OCI-LY7 (cell line): ENCODE data around the gene RIN3. TPM values are rescaled to one million over a fixed set of nuclear protein-coding genes. Genes with fewer than 3 reads are reported as not detected.

Experiments
- BruUV-seq: library from RNA; stranded (reverse); fragments of 400-500 nt; replicated peaks from 2 replicates; lab custom pipeline; 2021; lab: Mats Ljungman, UMichigan
- CTCF ChIA-PET: fragments of 300-600 bp; sonication (Branson Sonifier 250); formaldehyde crosslinking; loops from one replicate; lab custom pipeline; 2022; ENCODE audit warnings: antibody characterized with exemption; ENCODE audit not compliant: unreplicated experiment; lab: Charles Lee
- POLR2A ChIA-PET: fragments of 300-600 bp; sonication (Branson Sonifier 250); formaldehyde crosslinking; loops from one replicate; lab custom pipeline; 2022; ENCODE audit warnings: antibody characterized with exemption; lab: Charles Lee
- DNase-seq: peaks from one replicate; pipeline ENCODE4 v3.0.0-alpha.2; 2015; ENCODE audit warnings: low spot score
- H2AFZ ChIP-seq: fragments of 200-600 bp; sonication (generic), shearing (Covaris generic); 2 replicates; pipeline ENCODE4 v1.6.1; 2014; ENCODE audit warnings: mild to moderate bottlenecking, antibody characterized with exemption, low read length, moderate library complexity
- H3K27ac ChIP-seq: fragments of 200-600 bp; sonication (generic); 2 replicates; pipeline ENCODE4 v1.5.1; 2014; ENCODE audit warnings: mixed run types, low read depth, mild to moderate bottlenecking, moderate library complexity, low read length, inconsistent platforms; ENCODE audit not compliant: poor library complexity, severe bottlenecking
- H3K36me3 ChIP-seq: fragments of 200-600 bp; sonication (generic); 2 replicates; pipeline ENCODE4 v1.6.1; 2014; ENCODE audit warnings: mild to moderate bottlenecking, antibody characterized with exemption, low read length, moderate library complexity, mixed read lengths; ENCODE audit not compliant: insufficient read depth
- H3K4me1 ChIP-seq: fragments of 200-600 bp; sonication (generic); 2 replicates; pipeline ENCODE4 v1.5.1; 2014; ENCODE audit warnings: mild to moderate bottlenecking, low read length; ENCODE audit not compliant: insufficient read depth, poor library complexity, severe bottlenecking
- H3K4me2 ChIP-seq: fragments of 200-600 bp; sonication (generic); 2 replicates; pipeline ENCODE4 v1.6.1; 2014; ENCODE audit warnings: mild to moderate bottlenecking, low read length
- H3K4me3 ChIP-seq: fragments of 200-600 bp; sonication (generic); 2 replicates; pipeline ENCODE4 v1.5.1; 2014; ENCODE audit warnings: mild to moderate bottlenecking, low read depth, low read length; ENCODE audit not compliant: poor library complexity, severe bottlenecking
- H3K79me2 ChIP-seq: fragments of 200-600 bp; sonication (generic); 2 replicates; pipeline ENCODE4 v1.6.1; 2016; ENCODE audit warnings: low read depth, mild to moderate bottlenecking, low read length, moderate library complexity, mixed read lengths; ENCODE audit not compliant: insufficient read depth
- H3K9me2 ChIP-seq: fragments of 200-600 bp; sonication (generic); 2 replicates; pipeline ENCODE4 v1.6.1; 2016; ENCODE audit warnings: mild to moderate bottlenecking, low read length, mixed read lengths; ENCODE audit not compliant: insufficient read depth
- H3K9me3 ChIP-seq: fragments of 200-600 bp; sonication (generic); 2 replicates; pipeline ENCODE4 v1.6.1; 2014; ENCODE audit warnings: mild to moderate bottlenecking, mixed run types, low read length, mixed read lengths
- H4K20me1 ChIP-seq: fragments of 200-600 bp; sonication (generic); 2 replicates; pipeline ENCODE4 v1.6.1; 2014; ENCODE audit warnings: mild to moderate bottlenecking, antibody characterized with exemption, low read length, moderate library complexity, mixed read lengths; ENCODE audit not compliant: insufficient read depth
- CTCF ChIP-seq: fragments of 200-600 bp; sonication (generic); conservative IDR thresholded peaks from 2 replicates; pipeline ENCODE4 v1.5.1; 2014; ENCODE audit warnings: mild to moderate bottlenecking, antibody characterized with exemption, low read length, moderate library complexity, mixed read lengths
- EZH2phosphoT487 ChIP-seq: fragments of 200-600 bp; sonication (generic); IDR thresholded peaks from 2 replicates; pipeline ENCODE4 v1.6.1; 2018; ENCODE audit warnings: low read depth, borderline replicate concordance, mild to moderate bottlenecking, mixed run types, antibody characterized with exemption, low read length, moderate library complexity, mixed read lengths
- intact Hi-C: fragments of 100-400 bp; cut with micrococcal nuclease; formaldehyde crosslinking; loops from one replicate; pipeline ENCODE4 v1.10.0; 2022; ENCODE audit not compliant: unreplicated experiment
- total RNA-seq, 2 experiments: library from RNA; depleted of rRNA in 1 of 2; stranded (reverse); fragments of >200 nt in 1 of 2; shearing (Covaris generic) in 1 of 2; gene quantifications; 2 replicates each; pipeline ENCODE4 v1.2.3, GENCODE V29; 2014 to 2022

Gene RIN3
- total RNA-seq, 2 experiments from 2014 or later: not detected

- Histone ChIP-seq H3K27ac (no peak overlapping the region), H2AFZ (no peak overlapping the region), H3K36me3 (no peaks in the 10 kb centered on the region), H3K4me1 (peaks cover 18% of the 10 kb centered on the region), H4K20me1 (no peaks in the 10 kb centered on the region), H3K4me3 (no peak overlapping the region), H3K79me2 (no peaks in the 10 kb centered on the region), H3K4me2 (no peak overlapping the region), H3K9me3 (no peaks in the 10 kb centered on the region), H3K9me2 (no peaks in the 10 kb centered on the region)
- CTCF ChIA-PET: no interaction called here
- no TSS peak for BruUV-seq
- POLR2A ChIA-PET: interaction anchor here (0.6 kb wide), 1 partner anchor 1479 kb away, joined by 4 read pairs; no protein-coding TSS in a partner anchor
- DNase-seq: no peak
- intact Hi-C loops: no loop called here
- TF ChIP-seq CTCF (no peak), EZH2phosphoT487 (no peak)
Observed at GRCh38 chr14:92546347-92547053, 32.9 kb downstream of the RIN3 start.

GRCh38 chr14:92549105-92549858 is 35.7 kb downstream of the RIN3 start:
- Histone ChIP-seq H3K36me3 (no peaks in the 10 kb centered on the region), H3K79me2 (no peaks in the 10 kb centered on the region), H3K27ac (no peak overlapping the region), H2AFZ (no peak overlapping the region), H4K20me1 (no peaks in the 10 kb centered on the region), H3K4me1 (peaks cover 31% of the 10 kb centered on the region), H3K4me3 (no peak overlapping the region), H3K9me2 (no peaks in the 10 kb centered on the region), H3K9me3 (no peaks in the 10 kb centered on the region), H3K4me2 (no peak overlapping the region)
- ChIA-PET POLR2A (no interaction called here), CTCF (no interaction called here)
- intact Hi-C loops: no loop called here
- BruUV-seq: no TSS peak
- no peak for DNase-seq
- no peak for TF ChIP-seq EZH2phosphoT487
- no peak for TF ChIP-seq CTCF

GRCh38 chr14:92549859-92550230 is 36.3 kb downstream of the RIN3 start:
- peaks cover 26% of the 10 kb centered on the region for H3K4me1 ChIP-seq
- no peak overlapping the region for H2AFZ ChIP-seq
- H4K20me1 ChIP-seq: no peaks in the 10 kb centered on the region
- H3K36me3 ChIP-seq: no peaks in the 10 kb centered on the region
- no peaks in the 10 kb centered on the region for H3K9me2 ChIP-seq
- CTCF ChIA-PET: no interaction called here
- H3K4me3 ChIP-seq: no peak overlapping the region
- DNase-seq: no peak
- TF ChIP-seq CTCF (no peak), EZH2phosphoT487 (no peak)
- intact Hi-C loops: no loop called here
- H3K9me3 ChIP-seq: no peaks in the 10 kb centered on the region
- BruUV-seq: no TSS peak
- no peaks in the 10 kb centered on the region for H3K79me2 ChIP-seq
- no peak overlapping the region for H3K27ac ChIP-seq
- H3K4me2 ChIP-seq: no peak overlapping the region
- POLR2A ChIA-PET: no interaction called here
